GM10266 (cell line): ENCODE measurements around the gene MT1F.

Experiments
- DNase-seq: peaks from one replicate; pipeline ENCODE4 v3.0.0; 2012; ENCODE audit errors: extremely low spot score
- TF ChIP-seq, protein P1 (sequence below): IDR thresholded peaks from 2 replicates; pipeline ENCODE4 v1.5.1; 2012; ENCODE audit warnings: mild to moderate bottlenecking, low read depth; ENCODE audit not compliant: control insufficient read depth, insufficient read depth; ENCODE audit errors: missing control alignments

MT1F gene

DNA sequence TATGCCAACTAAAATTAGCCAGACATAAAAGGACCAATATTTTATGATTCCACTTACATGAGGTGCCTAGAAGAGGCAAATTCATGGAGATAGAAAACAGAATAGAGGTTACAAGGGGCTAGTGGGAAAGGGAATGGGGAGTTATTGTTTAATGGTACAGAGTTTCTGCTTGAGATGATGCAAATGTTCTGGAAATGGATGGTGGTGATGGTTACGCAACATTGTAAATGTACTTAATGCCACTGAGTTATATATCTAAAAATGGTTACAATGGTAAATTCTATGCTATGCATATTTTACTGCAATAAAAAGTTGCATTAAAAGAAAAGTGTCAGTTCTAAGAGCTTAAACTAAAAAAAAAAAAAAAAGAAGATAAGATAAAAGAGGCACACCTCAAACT lies 42.4 kb downstream of the MT1F start:
- DNase-seq: no peak
- TF ChIP-seq, protein P1, sequence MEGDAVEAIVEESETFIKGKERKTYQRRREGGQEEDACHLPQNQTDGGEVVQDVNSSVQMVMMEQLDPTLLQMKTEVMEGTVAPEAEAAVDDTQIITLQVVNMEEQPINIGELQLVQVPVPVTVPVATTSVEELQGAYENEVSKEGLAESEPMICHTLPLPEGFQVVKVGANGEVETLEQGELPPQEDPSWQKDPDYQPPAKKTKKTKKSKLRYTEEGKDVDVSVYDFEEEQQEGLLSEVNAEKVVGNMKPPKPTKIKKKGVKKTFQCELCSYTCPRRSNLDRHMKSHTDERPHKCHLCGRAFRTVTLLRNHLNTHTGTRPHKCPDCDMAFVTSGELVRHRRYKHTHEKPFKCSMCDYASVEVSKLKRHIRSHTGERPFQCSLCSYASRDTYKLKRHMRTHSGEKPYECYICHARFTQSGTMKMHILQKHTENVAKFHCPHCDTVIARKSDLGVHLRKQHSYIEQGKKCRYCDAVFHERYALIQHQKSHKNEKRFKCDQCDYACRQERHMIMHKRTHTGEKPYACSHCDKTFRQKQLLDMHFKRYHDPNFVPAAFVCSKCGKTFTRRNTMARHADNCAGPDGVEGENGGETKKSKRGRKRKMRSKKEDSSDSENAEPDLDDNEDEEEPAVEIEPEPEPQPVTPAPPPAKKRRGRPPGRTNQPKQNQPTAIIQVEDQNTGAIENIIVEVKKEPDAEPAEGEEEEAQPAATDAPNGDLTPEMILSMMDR: no peak

DNA sequence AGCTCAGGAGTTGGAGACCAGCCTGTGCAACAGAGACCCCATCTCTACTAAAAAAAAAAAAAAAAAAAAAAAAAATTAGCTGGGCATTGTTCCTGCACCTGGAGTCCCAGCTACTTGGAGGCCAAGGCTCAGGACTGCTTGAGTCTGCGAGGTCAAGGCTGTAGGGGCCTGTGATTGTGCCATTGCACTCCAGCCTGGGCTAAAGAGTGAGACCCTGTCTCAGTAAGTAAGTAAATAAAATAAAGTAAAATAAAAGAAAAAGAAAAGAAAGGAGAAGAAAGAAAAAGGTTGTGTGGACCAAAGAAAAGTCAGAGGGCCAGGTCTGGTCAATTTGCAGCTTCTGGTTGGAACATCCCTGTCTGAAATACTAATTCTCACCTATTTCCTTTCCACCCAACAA lies 42.9 kb downstream of the MT1F start:
- TF ChIP-seq, protein P1: no peak
- no peak for DNase-seq

DNA sequence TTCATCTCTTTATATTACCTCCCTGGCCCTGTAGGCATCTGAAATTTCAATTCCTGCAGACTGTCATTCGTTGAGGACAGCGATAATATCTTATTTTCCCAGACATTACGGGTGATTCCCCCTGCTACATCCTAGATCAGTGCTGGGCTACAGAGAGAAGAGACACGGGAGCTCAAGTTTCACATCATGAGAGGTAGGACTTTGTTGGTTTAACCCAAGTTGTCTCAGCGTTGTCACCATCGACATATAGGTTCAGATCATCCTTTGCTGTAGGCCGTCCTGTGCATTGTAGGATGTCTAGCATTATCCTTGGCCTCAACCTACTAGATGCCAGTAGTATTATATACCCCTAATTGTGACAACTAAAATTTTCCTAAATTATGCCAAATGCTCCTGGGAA lies 43.8 kb downstream of the MT1F start:
- DNase-seq: no peak
- TF ChIP-seq, protein P1: no peak

DNA sequence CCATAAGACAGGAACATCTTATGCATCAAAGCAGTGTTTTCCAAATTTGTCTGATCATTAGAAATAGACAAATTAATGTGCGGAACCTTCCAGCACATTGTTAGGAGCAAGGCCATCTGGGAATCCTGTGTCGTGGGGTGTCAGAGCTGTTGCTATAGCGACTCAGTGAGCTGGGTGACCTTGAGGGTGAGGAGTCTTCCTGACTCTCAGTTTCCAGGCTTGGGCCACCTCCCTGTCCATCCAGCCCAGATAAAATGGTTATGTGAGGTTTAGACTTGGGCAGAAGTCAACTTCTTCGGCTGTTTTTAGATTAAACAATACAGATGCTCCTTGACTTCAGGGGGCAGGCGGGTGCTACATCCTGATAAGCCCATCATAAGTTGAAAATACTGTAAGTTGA lies 45.1 kb downstream of the MT1F start:
- no peak for DNase-seq
- TF ChIP-seq, protein P1: no peak
